ENCODE results near the gene SNX18. TPM values are rescaled to one million over a fixed set of nuclear protein-coding genes. Genes with fewer than 3 reads are reported as not detected.

Gene SNX18
- total RNA-seq, 1 experiment from 2014 or later: 14.3 TPM

GRCh38 chr5:54476682-54477081 is 40.9 kb upstream of the SNX18 start:
- intact Hi-C loops (cut with micrococcal nuclease): no loop called here
- BruUV-seq (replicated peaks): no TSS peak

DNA sequence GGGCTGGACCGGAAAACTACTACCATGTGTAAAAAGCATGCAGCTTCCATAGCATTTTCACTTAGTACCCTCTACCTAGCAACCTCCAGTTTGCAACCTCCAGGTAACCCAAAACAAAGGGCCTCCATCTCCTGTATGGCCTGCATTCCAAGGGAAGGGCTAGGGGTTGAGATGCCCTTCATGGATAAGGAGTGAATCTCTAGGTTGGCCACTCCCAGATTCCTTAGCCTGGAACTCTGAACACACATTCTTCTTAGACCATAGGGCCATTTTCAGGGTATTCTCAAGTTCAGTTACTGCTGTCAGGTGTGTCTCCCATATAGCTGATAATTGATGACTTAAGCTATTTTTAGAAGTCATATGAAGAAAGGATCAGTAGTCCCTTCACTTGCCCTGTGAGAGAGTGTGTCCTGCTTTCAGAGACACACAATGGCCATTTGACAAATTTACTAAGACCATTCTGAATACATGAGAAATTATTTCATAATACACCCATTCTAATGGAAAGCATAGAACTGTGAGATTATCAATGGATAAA is 39.5 kb upstream of the SNX18 start:
- POLR2A ChIA-PET (ENCODE audit: unreplicated experiment): no interaction called here
- Histone ChIP-seq H3K27me3 (ENCODE audit: low read length) (no peaks in the 10 kb centered on the region), H3K27ac (ENCODE audit: low read length) (no peak overlapping the region), H3K9me2 (replicated peaks; ENCODE audit: low read length) (no peaks in the 10 kb centered on the region), H3K4me1 (ENCODE audit: insufficient read depth, low read length) (no peaks in the 10 kb centered on the region), H3K9ac (ENCODE audit: low read length) (no peak overlapping the region), H3F3A (ENCODE audit: low read length, unreplicated experiment) (no peaks in the 10 kb centered on the region), H3K4me3 (ENCODE audit: low read length) (no peak overlapping the region), H3K4me2 (ENCODE audit: low read length) (no peak overlapping the region), H3K79me2 (ENCODE audit: low read length) (no peaks in the 10 kb centered on the region), H3K9me3 (ENCODE audit: low read length) (no peaks in the 10 kb centered on the region), H4K20me1 (ENCODE audit: low read length) (no peaks in the 10 kb centered on the region), H2AFZ (ENCODE audit: low read length) (no peak overlapping the region), H3K36me3 (ENCODE audit: low read depth, low read length) (no peaks in the 10 kb centered on the region)
- intact Hi-C loops (cut with micrococcal nuclease): no loop called here
- no TSS peak for BruUV-seq (replicated peaks)
- CTCF ChIA-PET: no interaction called here
- DNase-seq: no peak
- TF ChIP-seq EZH2phosphoT487 (IDR thresholded peaks at IDR 0.05; ENCODE audit: borderline replicate concordance, low read length) (no peak), EZH2 (IDR thresholded peaks at IDR 0.05; ENCODE audit: low read length, unreplicated experiment) (no peak), CTCF (conservative IDR thresholded peaks at IDR 0.05; ENCODE audit: low read depth, low read length) (no peak)
- no peak for ATAC-seq

More at GRCh38 chr5:54476682-54477081, 40.9 kb upstream of the SNX18 start:
- ChIA-PET CTCF (no interaction called here), POLR2A (ENCODE audit: unreplicated experiment) (no interaction called here)
- Histone ChIP-seq H3K27ac (ENCODE audit: low read length) (no peak overlapping the region), H2AFZ (ENCODE audit: low read length) (no peak overlapping the region), H3K4me2 (ENCODE audit: low read length) (no peak overlapping the region), H3K4me1 (ENCODE audit: insufficient read depth, low read length) (no peaks in the 10 kb centered on the region), H3F3A (ENCODE audit: low read length, unreplicated experiment) (no peaks in the 10 kb centered on the region), H4K20me1 (ENCODE audit: low read length) (no peaks in the 10 kb centered on the region), H3K79me2 (ENCODE audit: low read length) (no peaks in the 10 kb centered on the region), H3K27me3 (ENCODE audit: low read length) (no peaks in the 10 kb centered on the region), H3K4me3 (ENCODE audit: low read length) (no peak overlapping the region), H3K9me2 (replicated peaks; ENCODE audit: low read length) (no peaks in the 10 kb centered on the region), H3K9ac (ENCODE audit: low read length) (no peak overlapping the region), H3K36me3 (ENCODE audit: low read depth, low read length) (no peaks in the 10 kb centered on the region), H3K9me3 (ENCODE audit: low read length) (no peaks in the 10 kb centered on the region)
- DNase-seq (no peak), ATAC-seq (no peak)
- TF ChIP-seq EZH2phosphoT487 (IDR thresholded peaks at IDR 0.05; ENCODE audit: borderline replicate concordance, low read length): no peak

GRCh38 chr5:54480296-54480695 is 37.3 kb upstream of the SNX18 start:
- Histone ChIP-seq H3F3A (ENCODE audit: low read length, unreplicated experiment) (no peaks in the 10 kb centered on the region), H3K9me3 (ENCODE audit: low read length) (no peaks in the 10 kb centered on the region), H3K27ac (ENCODE audit: low read length) (no peak overlapping the region), H3K79me2 (ENCODE audit: low read length) (no peaks in the 10 kb centered on the region), H2AFZ (ENCODE audit: low read length) (no peak overlapping the region), H3K36me3 (ENCODE audit: low read depth, low read length) (no peaks in the 10 kb centered on the region), H3K27me3 (ENCODE audit: low read length) (no peaks in the 10 kb centered on the region), H3K4me3 (ENCODE audit: low read length) (no peak overlapping the region), H3K9ac (ENCODE audit: low read length) (no peak overlapping the region), H3K4me2 (ENCODE audit: low read length) (no peak overlapping the region), H4K20me1 (ENCODE audit: low read length) (no peaks in the 10 kb centered on the region), H3K4me1 (ENCODE audit: insufficient read depth, low read length) (no peaks in the 10 kb centered on the region), H3K9me2 (replicated peaks; ENCODE audit: low read length) (no peaks in the 10 kb centered on the region)
- intact Hi-C loops (cut with micrococcal nuclease): no loop called here
- TF ChIP-seq EZH2phosphoT487 (IDR thresholded peaks at IDR 0.05; ENCODE audit: borderline replicate concordance, low read length): no peak
- TF ChIP-seq EZH2 (IDR thresholded peaks at IDR 0.05; ENCODE audit: low read length, unreplicated experiment): no peak
- no peak for TF ChIP-seq CTCF (conservative IDR thresholded peaks at IDR 0.05; ENCODE audit: low read depth, low read length)
- DNase-seq (no peak), ATAC-seq (no peak)
- CTCF ChIA-PET: interaction anchor here (0.6 kb wide), 1 partner anchor 36 kb away, joined by 3 read pairs; no protein-coding TSS in a partner anchor
- BruUV-seq (replicated peaks): no TSS peak
- POLR2A ChIA-PET (ENCODE audit: unreplicated experiment): no interaction called here
